HepG2 (cell line): ENCODE data around the gene TBC1D22A. TPM values are rescaled to one million over a fixed set of nuclear protein-coding genes. Genes with fewer than 3 reads are reported as not detected.

Source experiments
- ATAC-seq: fragments of 200-7000 bp; cut with Tn5 transposase; 3 replicates; pipeline ENCODE4 v1.9.1; 2020; ENCODE audit warnings: mild to moderate bottlenecking, moderate library complexity
- BruUV-seq: library from RNA; stranded (reverse); fragments of 400-500 nt; replicated peaks from 2 replicates; lab custom pipeline; 2021; lab: Mats Ljungman, UMichigan
- CTCF ChIA-PET: fragments of 300-600 bp; formaldehyde crosslinking; extraction: SDS; loops from one replicate; lab custom pipeline; 2021; ENCODE audit warnings: low total read pairs, inconsistent platforms, low intra/inter-chr PET ratio; lab: Yijun Ruan, JAX
- POLR2A ChIA-PET: fragments of 350-600 bp; sonication (Branson Sonifier 250); formaldehyde crosslinking; loops from one replicate; lab custom pipeline; 2020; ENCODE audit warnings: antibody characterized with exemption, inconsistent platforms; lab: Yijun Ruan, JAX
- DNase-seq: peaks from one replicate; pipeline ENCODE4 v3.0.0-alpha.2; 2015; ENCODE audit warnings: low spot score
- FAIRE-seq: peaks from 3 replicates; lab custom pipeline; 2011; peaks lifted over from hg19 to GRCh38; lab: Jason Lieb, UNC
- H2AFZ ChIP-seq: one replicate; pipeline ENCODE4 v1.6.1; 2011; ENCODE audit warnings: low read length, inconsistent platforms
- H3K27ac ChIP-seq: fragments of 300-600 bp; 3 replicates; pipeline ENCODE4 v1.8.0; 2011; ENCODE audit warnings: mixed run types, mild to moderate bottlenecking, mixed read lengths, low read length, inconsistent platforms; ENCODE audit not compliant: insufficient read depth; ENCODE audit errors: extremely low read length
- H3K27me3 ChIP-seq, 2 experiments: fragments of 200-600 bp in 1 of 2; 2 replicates in 1 of 2; 3 replicates in 1 of 2; pipeline versions ENCODE4 v1.6.0 to v1.8.0; 2011; ENCODE audit warnings: low read length in 2 of 2, mild to moderate bottlenecking in 2 of 2, moderate library complexity in 2 of 2, inconsistent platforms in 1 of 2; ENCODE audit not compliant: insufficient read depth in 2 of 2, control insufficient read depth in 1 of 2
- H3K36me3 ChIP-seq, 2 experiments: fragments of 200-600 bp in 1 of 2; replicated peaks in 1 of 2; 2 replicates in 1 of 2; 3 replicates in 1 of 2; pipeline versions ENCODE4 v1.5.1 to v1.8.0; 2011; ENCODE audit warnings: low read length in 2 of 2, inconsistent platforms in 1 of 2; ENCODE audit not compliant: insufficient read depth in 2 of 2, control insufficient read depth in 1 of 2
- H3K4me1 ChIP-seq: 2 replicates; pipeline ENCODE4 v1.5.1; 2012; ENCODE audit warnings: low read length, inconsistent platforms; ENCODE audit not compliant: insufficient read depth
- H3K4me2 ChIP-seq: 2 replicates; pipeline ENCODE4 v1.6.0; 2011; ENCODE audit warnings: low read depth, low read length, inconsistent platforms
- H3K4me3 ChIP-seq, 3 experiments: fragments of 200-600 bp in 1 of 3; sonication (generic), shearing (Covaris generic) in 1 of 3; replicated peaks in 1 of 3; 2 replicates each; pipeline ENCODE4 v1.5.1; 2011 to 2016; ENCODE audit warnings: low read length in 3 of 3, inconsistent platforms in 2 of 3, low read depth in 2 of 3, mild to moderate bottlenecking in 2 of 3, control low read depth in 1 of 3, mixed read lengths in 1 of 3; ENCODE audit not compliant: insufficient read depth in 1 of 3
- H3K79me2 ChIP-seq: one replicate; pipeline ENCODE4 v1.6.1; 2011; ENCODE audit warnings: low read length, inconsistent platforms; ENCODE audit not compliant: insufficient read depth
- H3K9ac ChIP-seq: 2 replicates; pipeline ENCODE4 v1.6.0; 2011; ENCODE audit warnings: mild to moderate bottlenecking, low read depth, low read length, inconsistent platforms; ENCODE audit not compliant: insufficient read depth
- H3K9me3 ChIP-seq: 2 replicates; pipeline ENCODE4 v1.5.1; 2012; ENCODE audit warnings: mild to moderate bottlenecking, low read length
- H4K20me1 ChIP-seq: 2 replicates; pipeline ENCODE4 v1.6.0; 2011; ENCODE audit warnings: inconsistent platforms, mild to moderate bottlenecking, low read length, moderate library complexity; ENCODE audit not compliant: insufficient read depth
- CENPX ChIP-seq: sonication (generic); formaldehyde crosslinking; IDR thresholded peaks from 2 replicates; pipeline ENCODE4 v1.9.0; 2021; ENCODE audit warnings: mild to moderate bottlenecking, missing genetic modification reagents, moderate library complexity
- HNF4A ChIP-seq: sonication (generic); formaldehyde crosslinking; IDR thresholded peaks from 2 replicates; pipeline ENCODE4 v1.4.0; 2020; ENCODE audit warnings: missing genetic modification reagents
- MED8 ChIP-seq: sonication (generic); formaldehyde crosslinking; IDR thresholded peaks from 2 replicates; pipeline ENCODE4 v1.8.1; 2023; ENCODE audit warnings: mild to moderate bottlenecking, missing genetic modification reagents; ENCODE audit not compliant: insufficient replicate concordance
- MLLT10 ChIP-seq: sonication (generic); formaldehyde crosslinking; IDR thresholded peaks from 2 replicates; pipeline ENCODE4 v1.4.0; 2020; ENCODE audit warnings: missing genetic modification reagents
- PAX8 ChIP-seq: sonication (generic); formaldehyde crosslinking; IDR thresholded peaks from 2 replicates; pipeline ENCODE4 v1.8.0; 2022; ENCODE audit warnings: mild to moderate bottlenecking, missing genetic modification reagents, borderline replicate concordance
- RELA ChIP-seq: sonication (generic); formaldehyde crosslinking; IDR thresholded peaks from 2 replicates; pipeline ENCODE4 v1.4.0; 2020; ENCODE audit warnings: missing genetic modification reagents
- SIX4 ChIP-seq: sonication (generic); formaldehyde crosslinking; IDR thresholded peaks from 2 replicates; pipeline ENCODE4 v1.4.0; 2020; ENCODE audit warnings: missing genetic modification reagents
- TP53 ChIP-seq: sonication (generic); formaldehyde crosslinking; conservative IDR thresholded peaks from 2 replicates; pipeline ENCODE4 v1.4.0; 2020; ENCODE audit warnings: missing genetic modification reagents
- ZBTB8A ChIP-seq: sonication (generic); formaldehyde crosslinking; IDR thresholded peaks from 2 replicates; pipeline ENCODE4 v1.4.0; 2020; ENCODE audit warnings: mild to moderate bottlenecking, low read depth, missing genetic modification reagents, borderline replicate concordance
- ZMYM4 ChIP-seq: sonication (generic); formaldehyde crosslinking; IDR thresholded peaks from 2 replicates; pipeline ENCODE4 v1.8.1; 2023; ENCODE audit warnings: mild to moderate bottlenecking, missing genetic modification reagents
- ZNF180 ChIP-seq: sonication (generic); formaldehyde crosslinking; IDR thresholded peaks from 2 replicates; pipeline ENCODE4 v1.4.0; 2020; ENCODE audit warnings: low read depth, missing genetic modification reagents, borderline replicate concordance
- ZNF256 ChIP-seq: sonication (generic); formaldehyde crosslinking; conservative IDR thresholded peaks from 2 replicates; pipeline ENCODE4 v1.4.0; 2020; ENCODE audit warnings: missing genetic modification reagents
- ZNF326 ChIP-seq: sonication (generic); formaldehyde crosslinking; IDR thresholded peaks from 2 replicates; pipeline ENCODE4 v1.4.0; 2020; ENCODE audit warnings: missing genetic modification reagents, borderline replicate concordance
- ZNF780A ChIP-seq: sonication (generic); formaldehyde crosslinking; IDR thresholded peaks from 2 replicates; pipeline ENCODE4 v1.8.0; 2022; ENCODE audit warnings: mild to moderate bottlenecking, missing genetic modification reagents, moderate library complexity
- ZSCAN31 ChIP-seq: sonication (generic); formaldehyde crosslinking; IDR thresholded peaks from 2 replicates; pipeline ENCODE4 v1.5.0; 2020; ENCODE audit warnings: low read depth, mild to moderate bottlenecking, missing genetic modification reagents
- WGBS: methylation state at CpG from one replicate; pipeline ENCODE4 v1.1.6; 2017; ENCODE audit warnings: low lambda C conversion rate; 5-methylcytosine and 5-hydroxymethylcytosine counted together
- in situ Hi-C: cut with HindIII; loops from 2 replicates; pipeline ENCODE4 v1.10.0; 2017; ENCODE audit warnings: low pct_unique_long_range_greater_than_20kb; ENCODE audit not compliant: extremely low pct_ligation_motif_present
- intact Hi-C: fragments of 100-400 bp; cut with micrococcal nuclease; formaldehyde crosslinking; loops from one replicate; pipeline ENCODE4 v1.10.0; 2022; ENCODE audit not compliant: unreplicated experiment
- polyA plus RNA-seq, 8 experiments: library from polyadenylated mRNA; depleted of rRNA in 3 of 8; stranded (reverse) in 7 of 8; unstranded in 1 of 8; fragments of >200 nt; fragmentation: Illumina TruSeq in 4 of 8; extraction: Trizol in 4 of 8; gene quantifications; 2 replicates each; pipeline versions ENCODE4 v1.2.1 to v1.2.3, GENCODE V29; 2011 to 2016; ENCODE audit warnings: low read depth in 4 of 8, missing spikeins in 1 of 8, mixed read lengths in 1 of 8; ENCODE audit not compliant: insufficient read depth in 1 of 8
- total RNA-seq, 5 experiments: library from RNA; depleted of rRNA; stranded (reverse); fragments of >200 nt; fragmentation: Illumina TruSeq; extraction: Trizol; gene quantifications; 2 replicates each; pipeline ENCODE4 v1.2.3, GENCODE V29; 2016; ENCODE audit warnings: low read depth in 1 of 5
- TF ChIP-seq, protein P1 (sequence below): sonication (generic); formaldehyde crosslinking; IDR thresholded peaks from 2 replicates; pipeline ENCODE4 v1.4.0; 2020; ENCODE audit warnings: low read depth, mild to moderate bottlenecking, missing genetic modification reagents
- TF ChIP-seq, protein P2 (sequence below): sonication (generic); formaldehyde crosslinking; IDR thresholded peaks from 2 replicates; pipeline ENCODE4 v1.4.0; 2020; ENCODE audit warnings: mild to moderate bottlenecking, missing genetic modification reagents
- TF ChIP-seq, protein P3 (sequence below): sonication (generic); formaldehyde crosslinking; IDR thresholded peaks from 2 replicates; pipeline ENCODE4 v1.5.1; 2020; ENCODE audit warnings: missing genetic modification reagents, mild to moderate bottlenecking, borderline replicate concordance

The TBC1D22A gene
- total and polyA plus RNA-seq, 2 of the 13 experiments (the other 11 are each of a cell fraction or from before 2014, with no cell fraction given): 17.3 to 18.0 TPM

DNA sequence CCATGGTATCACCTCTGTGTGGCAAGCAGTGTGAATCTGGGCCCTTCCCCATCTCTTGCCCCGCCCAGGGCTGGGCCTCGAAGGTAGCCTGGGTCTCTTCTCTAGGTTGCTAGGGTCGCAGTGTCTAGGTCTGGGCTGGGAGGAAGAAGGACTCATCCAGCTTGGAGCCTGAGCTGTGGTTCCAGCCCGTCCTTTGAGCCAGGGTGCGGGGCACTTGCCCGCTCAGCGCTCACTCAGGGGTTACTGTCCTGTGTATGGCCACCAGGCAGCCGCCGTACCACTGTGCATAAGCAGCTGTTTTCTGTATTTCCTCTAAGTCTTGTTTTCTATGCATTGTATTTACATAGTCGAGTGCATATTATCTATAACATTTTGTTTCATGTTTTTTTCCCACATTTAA, 160.9 kb downstream of the TBC1D22A start (continued):
- TF ChIP-seq, protein P1, sequence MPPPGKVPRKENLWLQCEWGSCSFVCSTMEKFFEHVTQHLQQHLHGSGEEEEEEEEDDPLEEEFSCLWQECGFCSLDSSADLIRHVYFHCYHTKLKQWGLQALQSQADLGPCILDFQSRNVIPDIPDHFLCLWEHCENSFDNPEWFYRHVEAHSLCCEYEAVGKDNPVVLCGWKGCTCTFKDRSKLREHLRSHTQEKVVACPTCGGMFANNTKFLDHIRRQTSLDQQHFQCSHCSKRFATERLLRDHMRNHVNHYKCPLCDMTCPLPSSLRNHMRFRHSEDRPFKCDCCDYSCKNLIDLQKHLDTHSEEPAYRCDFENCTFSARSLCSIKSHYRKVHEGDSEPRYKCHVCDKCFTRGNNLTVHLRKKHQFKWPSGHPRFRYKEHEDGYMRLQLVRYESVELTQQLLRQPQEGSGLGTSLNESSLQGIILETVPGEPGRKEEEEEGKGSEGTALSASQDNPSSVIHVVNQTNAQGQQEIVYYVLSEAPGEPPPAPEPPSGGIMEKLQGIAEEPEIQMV (CRISPR knock-in tag): no peak
- no peak for TF ChIP-seq RELA (CRISPR knock-in tag)

DNA sequence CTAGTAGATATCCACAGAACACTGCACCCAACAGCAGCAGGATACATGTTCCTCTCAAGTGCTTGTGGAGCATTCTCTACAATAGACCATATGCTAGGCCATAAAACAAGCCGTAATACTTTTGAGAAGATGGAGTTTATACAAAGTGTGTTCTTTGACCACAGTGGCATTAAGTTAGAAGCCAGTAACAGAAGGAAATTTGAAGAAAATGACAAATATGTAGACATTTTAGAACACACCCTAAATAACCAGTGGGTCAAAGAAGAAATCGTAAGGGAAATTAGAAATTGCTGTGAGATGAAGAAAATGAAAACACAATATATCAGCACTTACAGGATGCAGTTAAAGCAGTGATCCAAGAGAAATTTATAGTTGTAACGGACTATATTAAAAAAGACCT, 163.4 kb downstream of the TBC1D22A start:
- Histone ChIP-seq H3K4me1 (no peaks in the 10 kb centered on the region), H3K4me3 (no peak overlapping the region), H3K9me3 (no peaks in the 10 kb centered on the region), H3K36me3 (0 out of 5 replicates have a peak, but pooled peaks cover 1 to 4% of the 10 kb centered on the region in 2 experiments), H4K20me1 (no peaks in the 10 kb centered on the region), H3K9ac (no peak overlapping the region), H2AFZ (no peak overlapping the region), H3K4me2 (no peak overlapping the region), H3K27me3 (no peaks in the 10 kb centered on the region), H3K79me2 (no peaks in the 10 kb centered on the region), H3K27ac (no peak overlapping the region)
- ChIA-PET POLR2A (no interaction called here), CTCF (no interaction called here)
- 65% methylated on average over 3 of the region's 3 CpGs for WGBS
- in situ Hi-C loops (no loop called here), intact Hi-C loops (no loop called here)
- no peak for FAIRE-seq
- ATAC-seq: no peak
- DNase-seq: no peak
- no TSS peak for BruUV-seq
- TF ChIP-seq, protein P2, sequence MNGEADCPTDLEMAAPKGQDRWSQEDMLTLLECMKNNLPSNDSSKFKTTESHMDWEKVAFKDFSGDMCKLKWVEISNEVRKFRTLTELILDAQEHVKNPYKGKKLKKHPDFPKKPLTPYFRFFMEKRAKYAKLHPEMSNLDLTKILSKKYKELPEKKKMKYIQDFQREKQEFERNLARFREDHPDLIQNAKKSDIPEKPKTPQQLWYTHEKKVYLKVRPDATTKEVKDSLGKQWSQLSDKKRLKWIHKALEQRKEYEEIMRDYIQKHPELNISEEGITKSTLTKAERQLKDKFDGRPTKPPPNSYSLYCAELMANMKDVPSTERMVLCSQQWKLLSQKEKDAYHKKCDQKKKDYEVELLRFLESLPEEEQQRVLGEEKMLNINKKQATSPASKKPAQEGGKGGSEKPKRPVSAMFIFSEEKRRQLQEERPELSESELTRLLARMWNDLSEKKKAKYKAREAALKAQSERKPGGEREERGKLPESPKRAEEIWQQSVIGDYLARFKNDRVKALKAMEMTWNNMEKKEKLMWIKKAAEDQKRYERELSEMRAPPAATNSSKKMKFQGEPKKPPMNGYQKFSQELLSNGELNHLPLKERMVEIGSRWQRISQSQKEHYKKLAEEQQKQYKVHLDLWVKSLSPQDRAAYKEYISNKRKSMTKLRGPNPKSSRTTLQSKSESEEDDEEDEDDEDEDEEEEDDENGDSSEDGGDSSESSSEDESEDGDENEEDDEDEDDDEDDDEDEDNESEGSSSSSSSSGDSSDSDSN: no peak
- TF ChIP-seq ZMYM4 (no peak), MED8 (CRISPR knock-in tag) (no peak), ZSCAN31 (CRISPR knock-in tag) (no peak), ZNF256 (no peak), MLLT10 (no peak), ZNF326 (no peak), ZBTB8A (no peak), ZNF780A (no peak), HNF4A (no peak), CENPX (CRISPR knock-in tag) (no peak), TP53 (CRISPR knock-in tag) (no peak), ZNF180 (CRISPR knock-in tag) (no peak), PAX8 (no peak), SIX4 (CRISPR knock-in tag) (no peak)
- TF ChIP-seq, protein P3, sequence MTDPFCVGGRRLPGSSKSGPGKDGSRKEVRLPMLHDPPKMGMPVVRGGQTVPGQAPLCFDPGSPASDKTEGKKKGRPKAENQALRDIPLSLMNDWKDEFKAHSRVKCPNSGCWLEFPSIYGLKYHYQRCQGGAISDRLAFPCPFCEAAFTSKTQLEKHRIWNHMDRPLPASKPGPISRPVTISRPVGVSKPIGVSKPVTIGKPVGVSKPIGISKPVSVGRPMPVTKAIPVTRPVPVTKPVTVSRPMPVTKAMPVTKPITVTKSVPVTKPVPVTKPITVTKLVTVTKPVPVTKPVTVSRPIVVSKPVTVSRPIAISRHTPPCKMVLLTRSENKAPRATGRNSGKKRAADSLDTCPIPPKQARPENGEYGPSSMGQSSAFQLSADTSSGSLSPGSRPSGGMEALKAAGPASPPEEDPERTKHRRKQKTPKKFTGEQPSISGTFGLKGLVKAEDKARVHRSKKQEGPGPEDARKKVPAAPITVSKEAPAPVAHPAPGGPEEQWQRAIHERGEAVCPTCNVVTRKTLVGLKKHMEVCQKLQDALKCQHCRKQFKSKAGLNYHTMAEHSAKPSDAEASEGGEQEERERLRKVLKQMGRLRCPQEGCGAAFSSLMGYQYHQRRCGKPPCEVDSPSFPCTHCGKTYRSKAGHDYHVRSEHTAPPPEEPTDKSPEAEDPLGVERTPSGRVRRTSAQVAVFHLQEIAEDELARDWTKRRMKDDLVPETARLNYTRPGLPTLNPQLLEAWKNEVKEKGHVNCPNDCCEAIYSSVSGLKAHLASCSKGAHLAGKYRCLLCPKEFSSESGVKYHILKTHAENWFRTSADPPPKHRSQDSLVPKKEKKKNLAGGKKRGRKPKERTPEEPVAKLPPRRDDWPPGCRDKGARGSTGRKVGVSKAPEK (CRISPR knock-in tag): no peak
